Measurements from ENCODE around the gene STX2.

The STX2 gene

GRCh38 chr12:130830246-130830551, 8.9 kb downstream of the STX2 start:
- H3K4me3 ChIP-seq (ENCODE audit: low read depth, low read length): no peak overlapping the region
- no peak for TF ChIP-seq CTCF (IDR thresholded peaks at IDR 0.05; ENCODE audit: control insufficient read depth, extremely low read depth, insufficient read depth)
- DNase-seq (ENCODE audit: low read depth): no peak

GRCh38 chr12:130829391-130830245, 9.4 kb downstream of the STX2 start:
- no peak for TF ChIP-seq CTCF (IDR thresholded peaks at IDR 0.05; ENCODE audit: control insufficient read depth, extremely low read depth, insufficient read depth)
- H3K4me3 ChIP-seq (ENCODE audit: low read depth, low read length): no peak overlapping the region
- DNase-seq (ENCODE audit: low read depth): no peak

GRCh38 chr12:130828895-130829294, 10.2 kb downstream of the STX2 start:
- no peak for TF ChIP-seq CTCF (IDR thresholded peaks at IDR 0.05; ENCODE audit: control insufficient read depth, extremely low read depth, insufficient read depth)
- DNase-seq (ENCODE audit: low read depth): no peak
- no peak overlapping the region for H3K4me3 ChIP-seq (ENCODE audit: low read depth, low read length)

- TF ChIP-seq CTCF (IDR thresholded peaks at IDR 0.05; ENCODE audit: control insufficient read depth, extremely low read depth, insufficient read depth): no peak
- no peak for DNase-seq (ENCODE audit: low read depth)
- H3K4me3 ChIP-seq (ENCODE audit: low read depth, low read length): no peak overlapping the region
Observed at GRCh38 chr12:130827432-130827831, 11.6 kb downstream of the STX2 start.

GRCh38 chr12:130826151-130826801, 12.8 kb downstream of the STX2 start:
- DNase-seq (ENCODE audit: low read depth): no peak
- peak; percentile 54 for TF ChIP-seq CTCF (IDR thresholded peaks at IDR 0.05; ENCODE audit: control insufficient read depth, extremely low read depth, insufficient read depth)
- no peak overlapping the region for H3K4me3 ChIP-seq (ENCODE audit: low read depth, low read length)

- no peak for DNase-seq (ENCODE audit: low read depth)
- no peak overlapping the region for H3K4me3 ChIP-seq (ENCODE audit: low read depth, low read length)
- no peak for TF ChIP-seq CTCF (IDR thresholded peaks at IDR 0.05; ENCODE audit: control insufficient read depth, extremely low read depth, insufficient read depth)
Observed at GRCh38 chr12:130825771-130826150, 13.3 kb downstream of the STX2 start.

All from LNCaP clone FGC (cell line).